PC-9 (cell line): Measurements from ENCODE around the gene PPM1H. TPM values are rescaled to one million over a fixed set of nuclear protein-coding genes. Genes with fewer than 3 reads are reported as not detected.

Source experiments
- BruUV-seq: library from RNA; stranded (reverse); fragments of 400-500 nt; replicated peaks from 2 replicates; lab custom pipeline; 2021; lab: Mats Ljungman, UMichigan
- CTCF ChIA-PET: fragments of 300-600 bp; sonication (Branson Sonifier 250); formaldehyde crosslinking; loops from one replicate; lab custom pipeline; 2022; ENCODE audit warnings: antibody characterized with exemption; lab: Charles Lee
- POLR2A ChIA-PET: fragments of 300-600 bp; sonication (Branson Sonifier 250); formaldehyde crosslinking; loops from one replicate; lab custom pipeline; 2022; ENCODE audit warnings: antibody characterized with exemption; ENCODE audit not compliant: unreplicated experiment; lab: Charles Lee
- DNase-seq, 2 experiments: peaks; one replicate each; pipeline versions ENCODE4 v3.0.0 to v3.0.0-alpha.2; 2015 to 2022; ENCODE audit warnings: mixed read lengths in 1 of 2
- H2AFZ ChIP-seq: fragments of 200-600 bp; sonication (generic); 2 replicates; pipeline ENCODE4 v1.8.1; 2017; ENCODE audit warnings: antibody characterized with exemption
- H3F3A ChIP-seq: fragments of 200-600 bp; sonication (generic); 2 replicates; pipeline ENCODE4 v1.8.1; 2017; ENCODE audit warnings: antibody characterized with exemption, mild to moderate bottlenecking, low read depth; ENCODE audit not compliant: insufficient read depth
- H3K27ac ChIP-seq: fragments of 200-600 bp; sonication (generic); 2 replicates; pipeline ENCODE4 v1.6.1; 2016; ENCODE audit warnings: mixed run types
- H3K27me3 ChIP-seq: fragments of 200-600 bp; sonication (generic); 2 replicates; pipeline ENCODE4 v1.6.1; 2016; ENCODE audit warnings: low read depth, mixed run types; ENCODE audit not compliant: insufficient read depth
- H3K36me3 ChIP-seq: fragments of 200-600 bp; sonication (generic); 2 replicates; pipeline ENCODE4 v1.6.1; 2016; ENCODE audit warnings: low read depth, mixed run types
- H3K4me1 ChIP-seq: fragments of 200-600 bp; sonication (generic); replicated peaks from 2 replicates; pipeline ENCODE4 v1.6.1; 2016; ENCODE audit warnings: mixed run types; ENCODE audit not compliant: insufficient read depth
- H3K4me2 ChIP-seq: fragments of 200-600 bp; sonication (generic); 2 replicates; pipeline ENCODE4 v1.6.1; 2017; ENCODE audit warnings: mixed run types
- H3K4me3 ChIP-seq: fragments of 200-600 bp; sonication (generic); 2 replicates; pipeline ENCODE4 v1.6.1; 2016; ENCODE audit warnings: mixed run types
- H3K79me2 ChIP-seq: fragments of 200-600 bp; sonication (generic); 2 replicates; pipeline ENCODE4 v1.6.1; 2017; ENCODE audit warnings: low read depth, mixed run types
- H3K9me2 ChIP-seq: fragments of 200-600 bp; sonication (generic); 2 replicates; pipeline ENCODE4 v1.8.1; 2017; ENCODE audit warnings: mild to moderate bottlenecking; ENCODE audit not compliant: insufficient read depth
- H3K9me3 ChIP-seq: fragments of 200-600 bp; sonication (generic); 2 replicates; pipeline ENCODE4 v1.8.1; 2016; ENCODE audit warnings: low read depth; ENCODE audit not compliant: insufficient read depth
- H4K20me1 ChIP-seq: fragments of 200-600 bp; sonication (generic); 2 replicates; pipeline ENCODE4 v1.8.1; 2017; ENCODE audit not compliant: insufficient read depth
- EZH2 ChIP-seq: fragments of 200-600 bp; sonication (generic); IDR thresholded peaks from 2 replicates; pipeline ENCODE4 v1.8.0; 2017; ENCODE audit warnings: antibody characterized with exemption, low read depth
- intact Hi-C: fragments of 100-400 bp; cut with micrococcal nuclease; formaldehyde crosslinking; loops from one replicate; pipeline ENCODE4 v1.10.0; 2022; ENCODE audit not compliant: unreplicated experiment
- total RNA-seq: library from RNA; stranded (reverse); gene quantifications from 2 replicates; pipeline ENCODE4 v1.2.3, GENCODE V29; 2021
- TF ChIP-seq, protein P1 (sequence below): fragments of 200-600 bp; sonication (generic); conservative IDR thresholded peaks from 2 replicates; pipeline ENCODE4 v1.6.1; 2017; ENCODE audit warnings: mixed run types, antibody characterized with exemption, mild to moderate bottlenecking, moderate library complexity

PPM1H gene
- total RNA-seq, 1 experiment from 2014 or later, result 11.4 TPM

GRCh38 chr12:62763312-62763711, 171.6 kb downstream of the PPM1H start:
- no peak overlapping the region for H3K4me3 ChIP-seq
- no peak overlapping the region for H3K27ac ChIP-seq
- no peaks in the 10 kb centered on the region for H3K9me3 ChIP-seq
- H3K4me2 ChIP-seq, result no peak overlapping the region
- no peak for TF ChIP-seq EZH2
- TF ChIP-seq, protein P1, sequence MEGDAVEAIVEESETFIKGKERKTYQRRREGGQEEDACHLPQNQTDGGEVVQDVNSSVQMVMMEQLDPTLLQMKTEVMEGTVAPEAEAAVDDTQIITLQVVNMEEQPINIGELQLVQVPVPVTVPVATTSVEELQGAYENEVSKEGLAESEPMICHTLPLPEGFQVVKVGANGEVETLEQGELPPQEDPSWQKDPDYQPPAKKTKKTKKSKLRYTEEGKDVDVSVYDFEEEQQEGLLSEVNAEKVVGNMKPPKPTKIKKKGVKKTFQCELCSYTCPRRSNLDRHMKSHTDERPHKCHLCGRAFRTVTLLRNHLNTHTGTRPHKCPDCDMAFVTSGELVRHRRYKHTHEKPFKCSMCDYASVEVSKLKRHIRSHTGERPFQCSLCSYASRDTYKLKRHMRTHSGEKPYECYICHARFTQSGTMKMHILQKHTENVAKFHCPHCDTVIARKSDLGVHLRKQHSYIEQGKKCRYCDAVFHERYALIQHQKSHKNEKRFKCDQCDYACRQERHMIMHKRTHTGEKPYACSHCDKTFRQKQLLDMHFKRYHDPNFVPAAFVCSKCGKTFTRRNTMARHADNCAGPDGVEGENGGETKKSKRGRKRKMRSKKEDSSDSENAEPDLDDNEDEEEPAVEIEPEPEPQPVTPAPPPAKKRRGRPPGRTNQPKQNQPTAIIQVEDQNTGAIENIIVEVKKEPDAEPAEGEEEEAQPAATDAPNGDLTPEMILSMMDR, result no peak
- ChIA-PET CTCF (no interaction called here), POLR2A (interaction anchor here (0.6 kb wide), 1 partner anchor 231 kb away, joined by 6 read pairs; no protein-coding TSS in a partner anchor)
- no peaks in the 10 kb centered on the region for H3K36me3 ChIP-seq
- BruUV-seq, result no TSS peak
- H2AFZ ChIP-seq, result no peak overlapping the region
- peaks cover 27% of the 10 kb centered on the region for H3K4me1 ChIP-seq
- DNase-seq, result no peak
- intact Hi-C loops, result no loop called here
- H3F3A ChIP-seq, result peaks cover 9% of the 10 kb centered on the region
- no peaks in the 10 kb centered on the region for H3K79me2 ChIP-seq
- H3K9me2 ChIP-seq, result no peaks in the 10 kb centered on the region
- H4K20me1 ChIP-seq, result no peaks in the 10 kb centered on the region
- H3K27me3 ChIP-seq, result no peaks in the 10 kb centered on the region

- TF ChIP-seq EZH2, result no peak
- TF ChIP-seq, protein P1, result no peak
- Histone ChIP-seq H3K4me3 (no peak overlapping the region), H3K9me2 (no peaks in the 10 kb centered on the region), H3K27me3 (no peaks in the 10 kb centered on the region), H4K20me1 (no peaks in the 10 kb centered on the region), H3K4me2 (no peak overlapping the region), H3F3A (peaks cover 6% of the 10 kb centered on the region), H2AFZ (no peak overlapping the region), H3K79me2 (no peaks in the 10 kb centered on the region), H3K36me3 (no peaks in the 10 kb centered on the region), H3K4me1 (peaks cover 20% of the 10 kb centered on the region), H3K9me3 (no peaks in the 10 kb centered on the region), H3K27ac (no peak overlapping the region)
- ChIA-PET CTCF (no interaction called here), POLR2A (interaction anchor here (0.5 to 0.6 kb wide), 2 partner anchors 131 to 594 kb away, joined by 4 to 5 read pairs; no protein-coding TSS in a partner anchor)
- no TSS peak for BruUV-seq
- intact Hi-C loops, result no loop called here
- no peak for DNase-seq
Measured at GRCh38 chr12:62762645-62763044, 172.3 kb downstream of the PPM1H start.

DNA sequence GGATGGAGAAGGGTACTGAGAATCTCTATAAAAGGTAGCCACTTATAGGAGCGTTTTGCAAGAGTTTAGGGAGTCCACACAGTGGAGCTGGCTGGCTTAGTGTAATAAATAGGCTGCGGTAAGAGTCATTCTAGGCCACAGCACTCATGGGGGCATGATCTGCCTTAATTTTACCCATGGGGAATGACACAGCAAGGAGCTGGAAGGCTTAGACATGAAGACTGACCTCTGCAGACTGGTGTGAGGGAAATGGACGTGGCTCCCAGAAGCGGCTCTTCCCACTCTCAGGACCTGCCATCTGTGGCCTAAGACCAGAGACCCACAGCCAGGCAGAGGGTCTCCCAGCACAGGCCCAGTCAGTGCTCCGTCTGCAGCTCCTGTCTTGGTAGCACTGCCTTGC, 173.3 kb downstream of the PPM1H start:
- Histone ChIP-seq H3K4me1 (peaks cover 11% of the 10 kb centered on the region), H3K9me3 (no peaks in the 10 kb centered on the region), H3K9me2 (no peaks in the 10 kb centered on the region), H3F3A (no peaks in the 10 kb centered on the region), H2AFZ (no peak overlapping the region), H4K20me1 (no peaks in the 10 kb centered on the region), H3K4me2 (no peak overlapping the region), H3K36me3 (no peaks in the 10 kb centered on the region), H3K4me3 (no peak overlapping the region), H3K27ac (no peak overlapping the region), H3K27me3 (no peaks in the 10 kb centered on the region), H3K79me2 (no peaks in the 10 kb centered on the region)
- TF ChIP-seq EZH2, result no peak
- TF ChIP-seq, protein P1, result no peak
- ChIA-PET CTCF (no interaction called here), POLR2A (interaction anchor here (0.6 kb wide), 1 partner anchor 156 kb away, joined by 6 read pairs; no protein-coding TSS in a partner anchor)
- DNase-seq, result no peak
- intact Hi-C loops, result no loop called here
- no TSS peak for BruUV-seq
